Measurements from ENCODE around the gene SHOC2. TPM values are rescaled to one million over a fixed set of nuclear protein-coding genes. Genes with fewer than 3 reads are reported as not detected.

SHOC2 gene
- total and polyA plus RNA-seq, 2 donors (not counting 1 experiment from before 2014, with no cell fraction given): 45.3 to 83.6 TPM

DNA sequence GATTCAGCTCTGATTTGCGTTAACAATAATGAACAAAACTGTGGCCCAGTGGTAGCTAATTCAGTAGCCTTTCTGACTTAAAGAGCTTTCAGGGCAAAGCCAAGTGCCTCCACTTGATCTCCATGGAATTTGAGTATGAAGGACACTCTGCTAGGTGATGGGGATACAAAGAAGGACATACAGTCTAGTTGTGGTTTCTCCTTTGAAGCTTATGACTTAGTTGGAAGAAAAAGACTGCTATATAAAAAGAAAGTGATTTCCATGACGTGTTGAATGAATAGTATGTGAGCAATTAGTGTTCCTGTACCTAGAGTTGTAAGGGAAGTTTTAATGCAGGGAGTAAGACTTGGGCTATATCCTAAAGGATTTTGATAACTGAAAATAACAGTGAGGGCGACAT lies 39.4 kb upstream of the SHOC2 start:
- Histone ChIP-seq H3K36me3 (ENCODE audit: control insufficient read depth, insufficient read depth, low read length) (no peaks in the 10 kb centered on the region), H3K4me3 (replicated peaks in 1 of 4; ENCODE audit: control extremely low read depth in 1 of 4, insufficient read depth in 1 of 4, low read depth in 3 of 4, low read length in 4 of 4) (no peak overlapping the region), H3K27ac (ENCODE audit: insufficient read depth, low read length) (no peak overlapping the region), H2AFZ (ENCODE audit: low read length) (no peak overlapping the region), H3K9ac (ENCODE audit: insufficient read depth, low read length) (no peak overlapping the region), H3K27me3 (ENCODE audit: control insufficient read depth, insufficient read depth, low read length) (no peaks in the 10 kb centered on the region), H3K4me2 (ENCODE audit: extremely low read depth, insufficient read depth, low read length) (no peak overlapping the region), H3K4me1 (ENCODE audit: control insufficient read depth, extremely low read depth, insufficient read depth, low read length) (peaks cover 2% of the 10 kb centered on the region), H3K9me3 (ENCODE audit: control insufficient read depth, insufficient read depth, low read depth, low read length) (no peaks in the 10 kb centered on the region), H3K79me2 (ENCODE audit: control insufficient read depth, insufficient read depth, low read length) (no peaks in the 10 kb centered on the region), H4K20me1 (ENCODE audit: control insufficient read depth, extremely low read depth, insufficient read depth, low read length) (no peaks in the 10 kb centered on the region)
- no peak for DNase-seq (ENCODE audit: low read depth in 2 of 2)
- TF ChIP-seq, protein P1, sequence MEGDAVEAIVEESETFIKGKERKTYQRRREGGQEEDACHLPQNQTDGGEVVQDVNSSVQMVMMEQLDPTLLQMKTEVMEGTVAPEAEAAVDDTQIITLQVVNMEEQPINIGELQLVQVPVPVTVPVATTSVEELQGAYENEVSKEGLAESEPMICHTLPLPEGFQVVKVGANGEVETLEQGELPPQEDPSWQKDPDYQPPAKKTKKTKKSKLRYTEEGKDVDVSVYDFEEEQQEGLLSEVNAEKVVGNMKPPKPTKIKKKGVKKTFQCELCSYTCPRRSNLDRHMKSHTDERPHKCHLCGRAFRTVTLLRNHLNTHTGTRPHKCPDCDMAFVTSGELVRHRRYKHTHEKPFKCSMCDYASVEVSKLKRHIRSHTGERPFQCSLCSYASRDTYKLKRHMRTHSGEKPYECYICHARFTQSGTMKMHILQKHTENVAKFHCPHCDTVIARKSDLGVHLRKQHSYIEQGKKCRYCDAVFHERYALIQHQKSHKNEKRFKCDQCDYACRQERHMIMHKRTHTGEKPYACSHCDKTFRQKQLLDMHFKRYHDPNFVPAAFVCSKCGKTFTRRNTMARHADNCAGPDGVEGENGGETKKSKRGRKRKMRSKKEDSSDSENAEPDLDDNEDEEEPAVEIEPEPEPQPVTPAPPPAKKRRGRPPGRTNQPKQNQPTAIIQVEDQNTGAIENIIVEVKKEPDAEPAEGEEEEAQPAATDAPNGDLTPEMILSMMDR (conservative IDR thresholded peaks at IDR 0.05 in 1 of 2, IDR thresholded peaks at IDR 0.05 in 1 of 2; ENCODE audit: low read depth in 1 of 2, low read length in 2 of 2): no peak
- TF ChIP-seq EZH2 (IDR thresholded peaks at IDR 0.05; ENCODE audit: low read length, missing control alignments): no peak

DNA sequence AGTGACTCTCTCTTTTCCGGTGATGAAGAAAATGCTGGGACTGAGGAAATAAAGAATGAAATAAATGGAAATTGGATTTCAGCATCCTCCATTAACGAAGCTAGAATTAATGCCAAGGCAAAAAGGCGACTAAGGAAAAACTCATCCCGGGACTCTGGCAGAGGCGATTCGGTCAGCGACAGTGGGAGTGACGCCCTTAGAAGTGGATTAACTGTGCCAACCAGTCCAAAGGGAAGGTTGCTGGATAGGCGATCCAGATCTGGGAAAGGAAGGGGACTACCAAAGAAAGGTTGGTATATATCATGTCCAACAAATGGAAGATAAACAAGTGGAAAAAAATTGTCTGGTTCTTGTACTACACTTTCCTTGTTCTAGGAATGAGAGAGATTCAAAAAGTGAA lies 38.2 kb upstream of the SHOC2 start:
- Histone ChIP-seq H3K27me3 (ENCODE audit: control insufficient read depth, insufficient read depth, low read length) (no peaks in the 10 kb centered on the region), H4K20me1 (ENCODE audit: control insufficient read depth, extremely low read depth, insufficient read depth, low read length) (no peaks in the 10 kb centered on the region), H3K9ac (ENCODE audit: insufficient read depth, low read length) (no peak overlapping the region), H3K4me1 (ENCODE audit: control insufficient read depth, extremely low read depth, insufficient read depth, low read length) (peaks cover 2% of the 10 kb centered on the region), H3K9me3 (ENCODE audit: control insufficient read depth, insufficient read depth, low read depth, low read length) (no peaks in the 10 kb centered on the region), H2AFZ (ENCODE audit: low read length) (no peak overlapping the region), H3K27ac (ENCODE audit: insufficient read depth, low read length) (no peak overlapping the region), H3K36me3 (ENCODE audit: control insufficient read depth, insufficient read depth, low read length) (no peaks in the 10 kb centered on the region), H3K4me3 (replicated peaks in 1 of 4; ENCODE audit: control extremely low read depth in 1 of 4, insufficient read depth in 1 of 4, low read depth in 3 of 4, low read length in 4 of 4) (no peak overlapping the region), H3K4me2 (ENCODE audit: extremely low read depth, insufficient read depth, low read length) (no peak overlapping the region), H3K79me2 (ENCODE audit: control insufficient read depth, insufficient read depth, low read length) (no peaks in the 10 kb centered on the region)
- no peak for DNase-seq (ENCODE audit: low read depth in 2 of 2)
- TF ChIP-seq, protein P1 (conservative IDR thresholded peaks at IDR 0.05 in 1 of 2, IDR thresholded peaks at IDR 0.05 in 1 of 2; ENCODE audit: low read depth in 1 of 2, low read length in 2 of 2): no peak
- no peak for TF ChIP-seq EZH2 (IDR thresholded peaks at IDR 0.05; ENCODE audit: low read length, missing control alignments)

DNA sequence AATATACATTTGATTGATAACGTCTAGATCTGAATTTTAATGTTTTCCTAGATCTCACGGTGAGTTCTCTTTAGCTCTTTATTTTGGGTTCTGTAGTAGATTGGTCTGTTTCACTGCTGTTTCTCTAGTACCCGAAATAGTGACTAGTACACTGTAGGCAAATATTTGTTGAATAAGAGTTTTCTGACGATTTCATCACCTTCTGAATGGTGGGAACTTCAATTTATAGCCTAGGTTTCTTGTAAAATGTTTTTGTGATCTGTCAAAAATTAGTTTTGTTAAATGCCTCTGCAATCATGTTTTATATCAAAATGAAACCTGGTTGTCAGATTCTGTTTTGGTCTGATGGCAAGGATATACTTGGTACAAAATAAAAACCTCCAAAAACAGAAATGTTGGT lies 37.5 kb upstream of the SHOC2 start:
- H4K20me1 ChIP-seq (ENCODE audit: control insufficient read depth, extremely low read depth, insufficient read depth, low read length): no peaks in the 10 kb centered on the region
- H3K4me1 ChIP-seq (ENCODE audit: control insufficient read depth, extremely low read depth, insufficient read depth, low read length): peaks cover 2% of the 10 kb centered on the region
- H2AFZ ChIP-seq (ENCODE audit: low read length): no peak overlapping the region
- H3K4me2 ChIP-seq (ENCODE audit: extremely low read depth, insufficient read depth, low read length): no peak overlapping the region
- no peaks in the 10 kb centered on the region for H3K9me3 ChIP-seq (ENCODE audit: control insufficient read depth, insufficient read depth, low read depth, low read length)
- H3K27ac ChIP-seq (ENCODE audit: insufficient read depth, low read length): no peak overlapping the region
- no peaks in the 10 kb centered on the region for H3K27me3 ChIP-seq (ENCODE audit: control insufficient read depth, insufficient read depth, low read length)
- TF ChIP-seq, protein P1 (conservative IDR thresholded peaks at IDR 0.05 in 1 of 2, IDR thresholded peaks at IDR 0.05 in 1 of 2; ENCODE audit: low read depth in 1 of 2, low read length in 2 of 2): no peak
- no peak for TF ChIP-seq EZH2 (IDR thresholded peaks at IDR 0.05; ENCODE audit: low read length, missing control alignments)
- no peaks in the 10 kb centered on the region for H3K79me2 ChIP-seq (ENCODE audit: control insufficient read depth, insufficient read depth, low read length)
- H3K4me3 ChIP-seq (replicated peaks in 1 of 4; ENCODE audit: control extremely low read depth in 1 of 4, insufficient read depth in 1 of 4, low read depth in 3 of 4, low read length in 4 of 4): no peak overlapping the region
- no peak for DNase-seq (ENCODE audit: low read depth in 2 of 2)
- H3K9ac ChIP-seq (ENCODE audit: insufficient read depth, low read length): no peak overlapping the region
- no peaks in the 10 kb centered on the region for H3K36me3 ChIP-seq (ENCODE audit: control insufficient read depth, insufficient read depth, low read length)
